Stimulated activated CD4-positive, alpha-beta T cell treated with anti-CD3 and anti-CD28 coated beads, Interleukin-15, amount 100 ng/mL, for 48 hours (primary cell): ENCODE results near the gene MT1B.
A peak's percentile ranks its signal among the peaks of the same experiment; 100 is the strongest.

Experiments used
- DNase-seq, 2 donors: peaks; one replicate each; pipeline ENCODE4 v3.0.0-alpha.2; 2020; ENCODE audit warnings: low read depth in 2 of 2

The MT1B gene

GRCh38 chr16:56651586-56651985, at the start of gene MT1B:
Gene MT1B (plus strand): TSS chr16:56651886. CDS start chr16:56651954, 68 bp downstream.
- DNase-seq: no peak

GRCh38 chr16:56603589-56603988, 48.1 kb upstream of the MT1B start:
- DNase-seq: no peak

DNA sequence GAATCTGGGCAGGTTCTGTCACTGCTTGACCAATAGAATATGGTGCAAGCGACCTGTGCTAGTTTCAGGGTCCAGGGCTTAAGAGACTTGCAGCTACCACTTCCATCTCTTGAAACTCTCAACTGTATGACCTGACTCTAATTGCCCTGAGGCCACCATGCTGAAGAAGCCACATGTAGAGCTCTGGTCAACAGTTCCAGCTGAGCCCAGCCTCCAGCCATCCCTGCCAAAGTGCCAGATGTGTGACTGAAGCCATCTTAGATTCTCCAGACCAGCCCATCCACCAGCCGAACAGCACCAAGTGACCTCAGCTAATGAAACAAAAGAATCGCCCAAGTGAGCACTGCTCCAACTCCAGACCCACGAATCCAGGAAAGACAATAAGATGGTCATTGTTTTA, 46.7 kb upstream of the MT1B start:
- no peak for DNase-seq

DNA sequence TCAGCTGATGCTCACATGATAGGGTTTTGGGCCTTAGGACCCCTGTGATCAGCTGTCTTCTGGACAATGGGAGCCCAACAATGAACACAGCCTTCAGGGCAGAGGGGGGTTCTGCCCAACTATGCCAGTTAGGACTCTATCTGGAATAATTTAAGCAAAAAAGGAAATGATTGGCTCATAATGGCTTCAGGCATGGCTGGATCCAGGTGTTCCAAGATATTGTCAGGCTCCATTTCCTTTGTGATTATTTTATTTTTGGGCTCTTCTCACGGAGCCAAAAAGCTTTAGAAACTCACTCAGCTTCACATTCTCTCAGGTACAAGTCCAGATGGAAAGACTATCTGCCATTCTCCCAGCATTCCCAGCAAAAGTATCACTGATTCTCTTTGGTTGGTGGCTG, 46.2 kb upstream of the MT1B start:
- DNase-seq: no peak

- DNase-seq: no peak
Measured at GRCh38 chr16:56606071-56606475, 45.6 kb upstream of the MT1B start.

DNA sequence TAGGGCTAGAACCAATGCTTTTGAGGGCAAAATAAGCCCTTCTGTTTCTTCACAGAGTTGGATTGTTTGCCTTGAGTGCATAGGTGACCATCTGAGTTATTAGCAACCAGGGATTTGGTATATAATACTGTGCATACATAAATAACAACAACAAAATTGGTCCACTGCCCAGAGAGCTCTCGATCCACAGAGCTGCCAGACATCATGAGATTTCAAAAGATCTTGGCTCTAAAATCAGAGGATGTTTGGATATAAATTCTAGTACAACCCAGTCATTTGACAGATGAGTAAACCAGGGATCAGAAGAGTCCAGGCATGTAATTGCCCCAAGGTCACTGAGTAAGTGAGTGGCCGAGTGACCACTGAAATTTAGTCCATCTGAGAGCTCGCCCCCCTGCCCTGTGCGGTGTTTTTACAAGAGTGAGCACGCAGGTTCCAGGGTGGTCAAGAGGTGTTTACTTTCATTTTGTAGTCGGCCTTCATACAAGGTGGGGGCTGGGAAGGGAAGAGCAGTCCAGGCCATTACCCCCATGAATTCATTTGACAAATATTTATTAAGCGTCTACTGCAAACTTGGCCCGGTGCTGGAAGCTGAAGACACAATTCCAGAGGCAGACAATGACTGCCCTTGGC, 45.1 kb upstream of the MT1B start:
- no peak for DNase-seq

- no peak for DNase-seq
Measured at GRCh38 chr16:56607109-56607618, 44.5 kb upstream of the MT1B start.

DNA sequence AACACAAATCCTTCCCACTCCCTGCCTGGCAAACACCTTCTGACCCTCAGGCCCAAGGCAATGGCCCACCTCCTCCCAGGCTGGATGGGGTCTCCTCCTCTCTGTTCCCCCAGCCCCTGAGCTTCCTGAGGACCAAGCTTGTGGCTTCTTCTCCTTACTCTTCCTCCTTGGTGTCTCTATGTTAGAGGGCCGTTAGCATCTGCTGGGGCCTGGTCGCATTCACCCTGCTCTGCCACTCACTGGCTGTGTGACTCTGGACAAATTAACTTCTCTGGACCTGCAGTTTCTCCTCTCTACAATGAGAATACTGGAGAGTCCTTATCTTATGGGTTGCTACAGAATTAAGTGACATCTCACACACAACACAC, 44.0 kb upstream of the MT1B start:
- DNase-seq: no peak

- peak; percentile 87 for DNase-seq
Measured at GRCh38 chr16:56608043-56608875, 43.4 kb upstream of the MT1B start, which contains the start of gene MT2A. Gene MT2A (plus strand): TSS chr16:56608584. CDS start chr16:56608656, 72 bp downstream.

DNA sequence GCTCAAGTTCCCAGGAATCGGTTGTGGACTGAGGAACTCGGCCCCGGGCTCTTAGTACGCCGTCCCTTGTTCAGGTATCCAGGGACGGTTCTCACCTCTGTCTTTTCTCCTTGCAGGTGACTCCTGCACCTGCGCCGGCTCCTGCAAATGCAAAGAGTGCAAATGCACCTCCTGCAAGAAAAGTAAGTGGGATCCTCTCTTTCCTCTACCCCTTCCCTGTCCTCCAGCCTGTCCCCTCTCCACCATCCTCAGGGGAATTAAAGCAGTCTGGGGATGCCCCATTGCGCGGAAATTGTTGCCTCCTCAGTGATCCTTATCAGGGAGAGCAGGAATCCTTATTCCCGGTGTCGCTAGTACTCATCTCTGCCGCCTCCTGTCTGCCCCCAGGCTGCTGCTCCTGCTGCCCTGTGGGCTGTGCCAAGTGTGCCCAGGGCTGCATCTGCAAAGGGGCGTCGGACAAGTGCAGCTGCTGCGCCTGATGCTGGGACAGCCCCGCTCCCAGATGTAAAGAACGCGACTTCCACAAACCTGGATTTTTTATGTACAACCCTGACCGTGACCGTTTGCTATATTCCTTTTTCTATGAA, 42.7 kb upstream of the MT1B start:
- DNase-seq: no peak

DNA sequence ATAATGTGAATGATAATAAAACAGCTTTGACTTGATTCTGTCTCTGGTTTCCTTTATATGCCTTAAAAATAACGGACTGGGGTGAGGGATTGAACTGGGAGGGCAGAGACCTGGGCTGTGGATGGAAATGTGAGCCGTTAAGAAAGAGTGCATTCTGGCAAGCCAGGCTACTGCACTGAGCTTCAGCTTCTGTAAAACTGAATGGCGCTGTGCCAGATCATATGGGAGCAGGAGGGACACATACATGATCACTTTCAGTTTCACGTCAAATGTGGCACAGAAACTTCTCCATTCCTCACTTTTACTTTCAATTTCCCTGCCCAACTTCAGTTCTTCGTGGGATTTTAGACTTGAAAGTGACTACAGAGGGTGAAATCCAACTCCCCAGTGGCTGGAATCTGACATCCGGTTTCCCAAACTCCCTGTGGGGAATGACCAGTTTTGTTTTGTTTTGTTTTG, 42.2 kb upstream of the MT1B start:
- DNase-seq: peak; percentile 66 to 69

DNA sequence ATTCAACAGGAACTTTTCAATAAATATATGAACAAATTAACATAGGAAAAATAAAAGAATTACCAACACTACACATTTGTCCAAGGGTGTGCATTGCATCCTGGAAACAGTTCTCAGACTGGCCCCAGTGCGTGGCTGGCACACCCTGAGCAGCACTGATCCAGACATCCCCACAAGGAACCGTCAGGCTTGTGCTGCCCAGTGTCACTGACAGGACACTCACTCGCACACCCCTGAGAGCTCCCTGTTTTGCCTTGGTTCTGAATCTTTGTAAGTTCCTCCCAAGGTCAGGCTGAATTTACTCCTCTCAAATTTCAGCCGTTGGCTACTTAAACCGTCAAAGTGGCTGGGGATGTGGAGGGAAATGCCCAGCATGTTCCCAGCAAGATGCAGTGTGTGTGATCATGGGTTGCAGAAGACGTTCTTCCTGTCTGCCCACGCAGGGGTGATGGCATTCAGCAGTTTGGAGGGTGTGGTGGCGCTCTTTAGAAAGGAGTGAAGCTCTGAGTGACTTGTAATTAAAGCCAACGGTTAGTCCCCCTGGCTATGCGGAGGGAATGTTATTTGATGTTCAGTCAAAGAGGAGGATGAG, 41.6 kb upstream of the MT1B start:
- DNase-seq: peak; percentile 69 to 75

GRCh38 chr16:56610609-56611111, 41.0 kb upstream of the MT1B start:
- DNase-seq: no peak

DNA sequence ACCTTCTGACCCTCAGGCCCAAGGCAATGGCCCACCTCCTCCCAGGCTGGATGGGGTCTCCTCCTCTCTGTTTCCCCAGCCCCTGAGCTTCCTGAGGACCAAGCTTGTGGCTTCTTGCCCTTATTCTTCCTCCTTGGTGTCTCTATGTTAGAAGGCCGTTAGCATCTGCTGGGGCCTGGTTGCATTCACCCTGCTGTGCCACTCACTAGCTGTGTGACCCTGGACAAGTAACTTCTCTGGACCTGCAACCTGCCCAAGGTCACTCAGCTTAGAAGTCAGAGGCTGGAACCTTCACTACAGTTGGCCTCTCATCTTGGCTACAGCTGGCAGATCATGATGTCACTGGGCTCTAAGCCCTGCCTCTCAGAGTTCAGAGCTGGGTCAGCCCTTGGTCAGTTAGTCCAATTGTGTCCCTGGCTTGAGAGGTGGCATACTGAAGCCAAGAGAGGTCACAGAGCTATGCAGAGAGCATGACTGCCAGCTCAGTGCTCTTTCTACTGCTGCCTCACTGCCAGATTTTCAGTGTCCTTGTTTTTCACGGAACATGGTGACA, 40.3 kb upstream of the MT1B start:
- no peak for DNase-seq

- no peak for DNase-seq
Measured at GRCh38 chr16:56613706-56614105, 38.0 kb upstream of the MT1B start.

- DNase-seq: no peak
Measured at GRCh38 chr16:56614549-56614991, 37.1 kb upstream of the MT1B start.

GRCh38 chr16:56615353-56615752, 36.3 kb upstream of the MT1B start:
- DNase-seq: no peak

DNA sequence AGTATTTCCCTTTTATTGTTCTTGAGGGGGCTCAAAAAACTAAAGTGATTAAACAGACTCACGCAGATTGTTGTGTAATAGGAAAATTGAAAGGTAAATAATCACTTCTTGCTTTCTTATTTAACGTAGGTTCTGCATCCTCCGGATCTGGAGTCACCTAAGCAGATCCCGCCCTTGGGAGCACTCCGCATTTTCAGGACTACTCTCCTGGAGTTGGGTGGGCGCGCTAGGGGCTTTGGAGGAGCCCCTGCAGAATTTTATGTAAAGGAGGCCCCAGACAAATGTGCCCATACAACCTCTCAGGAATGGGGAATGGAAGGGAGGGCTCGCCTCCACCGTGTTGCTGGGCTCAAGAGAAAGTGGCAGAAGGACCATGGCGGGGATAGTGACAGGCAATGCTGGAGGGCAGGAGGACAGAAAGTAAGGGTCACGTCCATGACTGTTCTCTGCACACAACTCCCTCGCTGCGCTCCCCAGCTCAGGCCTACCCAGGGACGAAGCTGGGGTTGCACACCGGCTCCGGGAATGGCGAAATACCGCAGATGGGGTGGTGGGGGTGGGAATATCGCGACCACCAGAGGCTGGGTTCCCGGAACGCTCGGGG, 35.0 kb upstream of the MT1B start:
- DNase-seq: no peak

DNA sequence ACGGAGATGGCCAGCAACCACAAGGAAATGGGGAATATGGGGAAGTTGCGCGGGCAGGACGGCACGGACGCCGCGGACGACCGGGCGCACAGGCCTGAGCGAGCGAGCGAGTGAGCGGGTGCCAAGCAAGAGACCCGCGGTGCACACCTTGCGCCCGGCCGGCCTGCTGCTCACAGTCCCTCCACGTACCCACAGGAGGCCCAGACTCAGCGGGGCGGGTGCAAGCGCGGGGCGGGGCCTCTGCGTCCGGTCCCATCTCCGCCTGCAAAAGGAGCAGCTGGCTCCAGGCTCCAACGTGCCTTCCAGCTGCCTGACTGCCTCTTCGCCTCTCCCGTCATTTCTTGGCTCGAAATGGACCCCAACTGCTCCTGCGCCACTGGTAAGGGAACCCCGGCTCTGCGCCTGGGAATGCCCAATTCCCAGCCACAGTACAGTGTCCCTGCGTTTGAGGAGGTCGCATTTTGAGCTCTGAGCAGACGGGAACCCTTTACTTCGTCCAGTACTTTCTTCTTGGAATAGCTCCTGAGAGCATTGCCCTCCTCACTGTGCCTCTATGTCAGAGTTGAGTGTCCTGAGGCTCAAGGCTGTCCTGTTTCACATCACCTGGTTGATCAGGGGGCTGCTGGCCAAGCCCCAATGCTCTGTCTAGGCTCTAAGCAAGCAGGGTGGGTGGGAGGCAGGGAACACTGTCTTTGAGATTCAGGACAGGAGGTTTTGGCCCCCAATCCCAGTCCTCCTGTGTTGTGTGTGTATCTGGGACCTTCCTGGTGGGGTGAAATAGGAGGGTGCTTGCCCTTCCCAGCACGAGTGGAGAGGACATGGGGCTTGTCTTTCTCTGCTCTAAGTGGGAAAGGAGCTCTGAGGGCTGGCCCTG, 34.2 kb upstream of the MT1B start:
- peak; percentile 45 to 63 for DNase-seq

GRCh38 chr16:56618138-56618537, 33.5 kb upstream of the MT1B start:
- no peak for DNase-seq
